ENCODE data around the gene EPB42.

The EPB42 gene

GRCh38 chr15:43220991-43221403 lies at the start of gene EPB42:
EPB42 (minus strand) TSS chr15:43221018; CDS start chr15:43220825, 193 bp downstream.
- DNase-seq (ENCODE audit: low spot score): no peak

- no peak for DNase-seq (ENCODE audit: low spot score)
Observed at GRCh38 chr15:43270113-43270665, 49.4 kb upstream of the EPB42 start.

- no peak for DNase-seq (ENCODE audit: low spot score)
Observed at GRCh38 chr15:43268111-43269105, 47.6 kb upstream of the EPB42 start.

DNA sequence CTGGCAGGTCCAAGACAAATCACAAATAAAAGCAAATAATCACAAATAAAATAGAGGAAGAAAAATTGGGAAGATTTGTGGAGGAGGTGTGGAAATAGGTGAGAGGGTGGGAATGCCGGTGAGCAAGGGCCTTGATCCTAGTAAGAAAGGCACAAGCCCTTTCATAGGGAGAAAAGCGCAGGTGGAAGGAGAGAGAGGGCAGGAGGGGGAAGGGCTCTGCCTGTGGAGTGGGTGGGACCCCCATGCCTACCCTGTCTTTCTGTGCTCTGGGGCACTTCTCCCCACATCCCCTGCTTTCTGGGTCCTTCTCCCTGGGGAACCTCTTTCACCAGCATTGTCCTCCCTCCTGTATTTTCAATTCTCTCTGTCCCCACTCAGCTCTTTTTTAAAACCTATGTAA lies 46.6 kb upstream of the EPB42 start:
- DNase-seq (ENCODE audit: low spot score): no peak

- no peak for DNase-seq (ENCODE audit: low spot score)
Observed at GRCh38 chr15:43266834-43267233, 46.0 kb upstream of the EPB42 start, which contains the start of gene TGM5. TGM5 (minus strand) TSS chr15:43266928; CDS start chr15:43266849, 79 bp downstream.

DNA sequence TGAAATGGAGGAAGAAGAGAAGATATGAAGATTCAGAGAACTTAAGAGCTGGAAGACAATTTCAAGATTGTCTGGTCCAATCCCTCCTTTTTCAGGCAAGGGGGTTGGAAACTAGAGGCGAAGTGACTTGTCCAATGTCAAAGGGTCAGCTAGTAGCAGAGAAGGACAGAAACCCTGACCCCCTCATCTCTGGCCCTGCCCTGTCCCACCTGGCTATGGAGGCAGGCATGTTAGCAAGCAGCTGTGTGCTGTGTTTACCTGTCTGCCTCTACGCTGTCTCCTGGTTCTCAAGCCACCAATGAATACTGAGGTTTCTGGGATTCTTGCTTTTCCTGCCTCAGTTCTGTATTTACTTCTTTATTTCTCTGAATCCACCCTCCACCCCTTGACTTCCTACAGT lies 45.6 kb upstream of the EPB42 start:
- DNase-seq (ENCODE audit: low spot score): no peak

GRCh38 chr15:43260011-43260615 lies 39.3 kb upstream of the EPB42 start:
- no peak for DNase-seq (ENCODE audit: low spot score)

DNA sequence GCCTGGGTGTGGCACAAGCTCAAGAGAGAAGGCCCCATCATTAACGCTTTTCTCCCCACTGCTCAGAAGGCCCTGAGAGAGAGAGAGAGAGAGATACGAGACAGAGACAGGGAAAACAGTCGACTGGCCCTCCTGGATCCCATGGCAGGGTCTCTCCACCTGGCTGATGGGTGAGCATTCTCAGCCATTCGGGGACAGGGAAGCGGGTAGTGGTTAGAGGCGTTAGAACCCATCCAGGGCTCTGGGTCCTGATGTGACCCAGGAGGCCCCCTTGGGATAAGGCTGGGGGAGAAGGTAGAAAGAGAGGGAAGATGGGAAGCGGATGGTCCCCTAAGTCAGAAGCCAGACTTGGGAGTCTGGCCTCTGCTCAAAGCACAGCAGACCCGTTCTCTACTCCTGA lies 38.0 kb upstream of the EPB42 start:
- DNase-seq (ENCODE audit: low spot score): no peak

DNA sequence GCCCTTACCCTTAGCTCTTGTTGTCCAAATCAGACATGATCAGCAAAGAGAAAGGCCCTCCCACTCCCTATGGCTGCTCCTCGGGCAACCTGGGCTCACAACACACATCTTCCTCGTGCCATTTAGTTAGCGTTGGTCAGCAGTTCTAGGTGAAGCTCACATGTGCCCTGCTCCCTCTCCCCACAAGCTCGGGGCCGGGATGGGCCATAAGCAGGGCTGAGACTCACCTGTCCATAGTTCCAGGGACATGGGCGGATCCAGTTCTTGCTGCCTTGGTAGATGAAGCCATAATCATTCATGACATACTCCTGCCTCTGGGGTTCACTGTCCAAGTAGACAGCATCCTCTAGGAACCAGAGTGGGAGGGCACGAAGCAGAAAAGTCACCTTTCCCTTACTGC lies 35.5 kb upstream of the EPB42 start:
- no peak for DNase-seq (ENCODE audit: low spot score)

DNA sequence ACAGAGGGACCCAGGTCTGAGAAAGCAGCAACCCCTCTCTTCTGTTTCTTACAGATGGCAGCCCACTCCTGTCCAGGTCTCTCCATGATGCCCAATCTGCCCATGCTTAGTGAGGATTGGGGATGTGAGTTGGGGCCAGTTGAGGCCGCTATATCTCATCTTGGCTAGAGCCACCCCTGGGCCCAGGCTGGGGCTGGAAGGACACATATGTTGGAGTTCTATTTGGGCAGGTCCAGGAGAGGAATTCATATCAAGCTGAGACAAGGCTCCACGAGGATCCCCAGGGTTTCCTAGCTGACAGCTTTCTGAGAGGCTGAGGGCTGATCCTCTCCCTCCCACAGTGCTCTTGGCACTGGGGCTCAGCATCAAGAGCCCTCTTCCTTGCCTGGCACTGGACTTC lies 34.6 kb upstream of the EPB42 start:
- DNase-seq (ENCODE audit: low spot score): no peak

DNA sequence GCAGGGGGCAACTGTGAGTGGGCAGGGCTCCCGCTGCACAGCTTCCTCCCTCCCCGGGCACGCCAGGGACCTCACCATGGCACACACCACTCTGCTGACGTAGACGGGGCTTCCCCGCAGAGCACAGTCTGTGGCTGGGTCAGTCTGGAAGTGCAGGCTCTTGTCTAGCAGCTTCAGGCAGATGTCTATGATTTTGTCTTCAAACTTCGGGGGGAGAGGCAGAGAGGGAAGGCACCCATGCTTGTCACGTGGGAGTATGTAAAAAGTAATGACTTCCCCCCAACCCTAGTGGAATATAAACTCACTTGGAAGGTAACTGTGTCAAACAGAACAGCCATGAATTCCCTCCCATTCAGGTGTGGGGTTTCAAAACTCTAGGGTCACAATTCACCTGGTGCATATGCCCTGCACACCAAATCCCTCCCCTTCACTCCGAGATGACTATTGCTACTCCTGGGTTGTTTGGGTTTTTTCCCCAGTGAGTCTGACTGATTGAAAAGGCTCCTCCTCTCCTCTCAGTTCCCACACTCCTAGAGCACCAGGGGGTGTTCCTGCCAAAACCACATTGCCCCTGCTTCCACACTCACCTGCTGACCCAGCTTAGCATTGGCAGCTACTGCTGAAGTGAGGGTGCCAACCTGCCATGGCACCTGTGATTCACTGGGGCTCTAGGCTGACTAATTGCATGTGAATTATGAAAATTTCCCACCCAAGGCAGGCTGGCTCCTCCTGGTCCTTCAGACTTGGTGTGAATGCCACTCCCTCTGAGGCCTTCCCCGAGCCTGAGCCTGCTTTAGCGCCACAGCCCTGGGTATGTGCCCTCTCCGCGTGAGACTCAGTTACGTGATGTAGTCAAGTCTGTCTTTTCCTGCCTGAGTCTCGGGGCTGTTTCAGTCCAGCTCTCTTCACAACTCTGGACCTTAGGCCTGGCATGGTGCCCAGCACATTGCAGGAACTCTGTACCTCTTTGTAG lies 32.9 kb upstream of the EPB42 start:
- no peak for DNase-seq (ENCODE audit: low spot score)

GRCh38 chr15:43251871-43252250 lies 31.0 kb upstream of the EPB42 start:
- DNase-seq (ENCODE audit: low spot score): no peak

DNA sequence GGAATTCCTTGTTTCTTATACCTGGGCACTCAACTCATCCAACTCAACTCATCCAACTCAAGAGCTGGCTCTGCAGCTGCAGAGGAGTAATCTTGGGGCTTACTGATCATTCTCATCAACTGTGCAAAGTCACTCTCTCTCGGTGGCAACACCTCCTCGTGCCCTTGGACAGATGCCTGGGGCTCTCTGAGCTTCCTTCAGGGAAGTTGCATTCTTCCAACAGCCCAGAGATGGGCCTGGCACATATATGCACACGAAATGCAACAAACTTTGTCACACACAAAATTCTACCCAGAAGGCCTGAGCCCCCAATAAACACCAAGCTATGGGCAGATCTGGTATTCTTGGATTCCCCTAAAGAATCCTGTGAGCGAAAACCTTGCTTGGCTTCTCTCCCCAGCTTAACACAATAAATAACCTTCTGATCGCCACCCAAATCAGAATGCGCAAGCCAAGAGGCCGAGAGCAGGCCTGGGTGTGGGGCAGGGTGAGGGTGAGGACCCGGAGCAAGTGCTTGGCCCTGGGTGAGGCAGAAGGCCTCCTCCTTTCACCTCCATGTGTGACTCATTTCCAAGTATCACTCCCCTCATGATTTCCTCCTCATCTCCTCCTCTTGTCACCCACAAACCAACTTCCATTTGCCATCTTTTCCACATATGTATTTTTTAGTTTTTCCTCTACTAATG lies 30.5 kb upstream of the EPB42 start:
- DNase-seq (ENCODE audit: low spot score): no peak

DNA sequence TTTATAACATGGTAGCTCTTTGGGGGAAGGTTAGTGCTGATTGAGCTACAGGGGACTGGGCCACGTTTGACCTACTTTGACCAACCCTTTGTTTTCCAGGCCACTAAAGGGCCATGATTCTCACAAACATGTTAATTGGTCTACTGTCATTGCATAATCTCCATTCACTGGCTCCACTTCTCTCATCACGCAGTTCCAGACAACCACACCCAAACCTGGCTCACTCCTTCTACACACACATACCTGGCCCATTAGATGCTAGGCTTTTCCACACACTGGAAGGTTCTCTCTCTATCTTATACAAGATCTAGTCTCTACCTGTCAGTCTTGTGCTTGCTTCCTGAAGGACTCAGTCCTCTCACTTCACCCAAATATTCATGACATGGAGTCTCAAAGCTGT lies 30.0 kb upstream of the EPB42 start:
- no peak for DNase-seq (ENCODE audit: low spot score)

- no peak for DNase-seq (ENCODE audit: low spot score)
Observed at GRCh38 chr15:43249699-43250203, 28.9 kb upstream of the EPB42 start.

- no peak for DNase-seq (ENCODE audit: low spot score)
Observed at GRCh38 chr15:43249236-43249635, 28.4 kb upstream of the EPB42 start.

GRCh38 chr15:43246261-43246774 lies 25.5 kb upstream of the EPB42 start:
- DNase-seq (ENCODE audit: low spot score): no peak

- DNase-seq (ENCODE audit: low spot score): no peak
Observed at GRCh38 chr15:43244092-43244491, 23.3 kb upstream of the EPB42 start.

DNA sequence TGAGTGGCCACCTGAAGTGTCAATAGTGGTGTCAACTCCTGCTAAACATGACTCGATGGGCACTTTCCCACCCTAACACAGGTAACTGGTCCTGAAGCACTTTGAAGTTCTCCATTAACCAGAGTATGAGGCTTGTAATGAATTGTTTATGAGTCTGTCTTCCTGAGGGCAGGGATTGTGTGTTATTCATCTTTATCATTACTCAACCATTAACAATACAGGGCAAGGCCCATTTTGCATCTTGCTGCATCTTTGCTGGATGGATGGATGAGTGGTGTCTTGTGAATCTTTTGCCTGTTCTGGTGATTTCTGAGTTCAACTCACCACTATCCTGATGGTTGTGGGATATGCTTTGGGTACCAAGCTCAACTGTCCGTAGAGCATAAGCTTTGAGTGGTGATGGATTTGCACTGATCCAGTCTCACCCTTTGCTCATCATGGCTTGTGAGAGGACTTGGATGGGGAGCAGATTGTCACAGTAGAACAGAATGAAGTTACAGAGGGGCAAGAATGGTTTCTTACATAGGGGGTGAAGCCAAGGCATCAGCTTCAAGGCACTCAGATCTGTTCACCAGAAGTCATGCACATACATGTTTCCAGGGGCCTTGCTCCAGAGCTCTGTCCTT lies 22.3 kb upstream of the EPB42 start:
- no peak for DNase-seq (ENCODE audit: low spot score)

DNA sequence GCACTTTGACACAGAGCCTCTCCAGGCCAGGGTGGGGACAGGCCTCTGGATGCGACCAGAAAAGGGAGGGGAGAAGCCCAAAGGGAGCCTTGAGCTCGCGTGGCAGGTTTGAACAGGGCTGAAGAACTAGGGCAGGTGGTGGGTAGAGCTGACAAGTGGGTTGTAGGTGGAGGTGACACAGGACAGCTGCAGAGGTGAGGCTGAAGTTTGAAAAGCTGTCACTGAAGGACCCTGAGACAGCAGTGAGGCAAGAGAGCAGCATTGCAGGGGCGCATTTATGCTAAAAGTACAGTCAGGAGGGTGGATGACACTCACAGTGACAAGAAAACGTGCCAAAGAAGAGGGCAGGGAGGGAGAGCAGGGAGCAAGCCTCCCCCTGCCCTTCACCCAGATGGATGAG lies 21.8 kb upstream of the EPB42 start:
- no peak for DNase-seq (ENCODE audit: low spot score)
